Kidney (tissue), 14 donors: ENCODE results near the gene BABAM1. TPM values are rescaled to one million over a fixed set of nuclear protein-coding genes. Genes with fewer than 3 reads are reported as not detected.

Source experiments
- DNase-seq, 5 donors: peaks; one replicate each; pipeline ENCODE4 v3.0.0-alpha.2; 2013 to 2020
- FAIRE-seq: peaks from 2 replicates; lab custom pipeline; 2012; peaks lifted over from hg19 to GRCh38; lab: Jason Lieb, UNC
- H3K27ac ChIP-seq, 2 donors: one replicate each; pipeline ENCODE4 v1.7.0; 2013; ENCODE audit warnings: low read depth in 2 of 2, low read length in 2 of 2, inconsistent platforms in 1 of 2
- H3K27me3 ChIP-seq: one replicate; pipeline ENCODE4 v1.7.1; 2013; ENCODE audit warnings: low read length, inconsistent platforms; ENCODE audit not compliant: control insufficient read depth, insufficient read depth
- H3K36me3 ChIP-seq, 3 donors: one replicate each; pipeline versions ENCODE4 v1.7.0 to v1.7.1; 2013; ENCODE audit warnings: low read length in 3 of 3, control low read depth in 1 of 3, inconsistent platforms in 1 of 3; ENCODE audit not compliant: insufficient read depth in 3 of 3, control insufficient read depth in 2 of 3
- H3K4me1 ChIP-seq, 3 donors: one replicate each; pipeline versions ENCODE4 v1.7.0 to v1.7.1; 2013; ENCODE audit warnings: low read length in 3 of 3, inconsistent platforms in 1 of 3, low read depth in 1 of 3; ENCODE audit not compliant: control insufficient read depth in 2 of 3, insufficient read depth in 2 of 3
- H3K4me3 ChIP-seq, 3 donors: one replicate each; pipeline versions ENCODE4 v1.7.0 to v1.8.1; 2013; ENCODE audit warnings: low read length in 3 of 3, control low read depth in 1 of 3, inconsistent platforms in 1 of 3
- H3K9ac ChIP-seq, 3 donors: one replicate each; pipeline versions ENCODE4 v1.7.0 to v1.7.1; 2013; ENCODE audit warnings: low read length in 3 of 3, control low read depth in 1 of 3, inconsistent platforms in 1 of 3
- H3K9me3 ChIP-seq, 3 donors: one replicate each; pipeline versions ENCODE4 v1.7.0 to v1.7.1; 2013; ENCODE audit warnings: low read length in 3 of 3, control low read depth in 1 of 3, inconsistent platforms in 1 of 3; ENCODE audit not compliant: control insufficient read depth in 2 of 3, insufficient read depth in 1 of 3
- CTCF ChIP-seq: IDR thresholded peaks from 3 replicates; pipeline ENCODE4 v1.5.1; 2012; ENCODE audit warnings: mild to moderate bottlenecking, moderate library complexity, borderline replicate concordance; ENCODE audit not compliant: insufficient read depth; ENCODE audit errors: extremely low read depth
- intact Hi-C: fragments of 100-400 bp; cut with DNase I; formaldehyde crosslinking; loops from one replicate; pipeline ENCODE4 v1.11.1; 2022
- polyA plus RNA-seq: library from polyadenylated mRNA; stranded (reverse); fragments of 350-450 nt; fragmentation: Illumina TruSeq; extraction: RNeasy Lipid Tissue Mini Kit (QIAGEN cat#74804); gene quantifications from one replicate; pipeline ENCODE4 v1.2.3, GENCODE V29; 2014; ENCODE audit warnings: low read depth, low replicate concordance; ENCODE audit not compliant: insufficient read depth
- total RNA-seq: library from RNA; stranded (reverse); fragmentation: NEBNext Ultra II Directional; extraction: Animal tissue kit (Norgen Biotek cat#: 25700); gene quantifications from one replicate; pipeline ENCODE4 v1.2.1, GENCODE V29; 2021
- donor health status: control.
- donor health status: control.
- donor health status: control.
- donor health status: control.
- donor health status: control.
- donor health status: DM: yes; HTN: yes; CAD: no.
- donor health status: Normal renal cell carcinoma (clear cell type).

The BABAM1 gene
- total and polyA plus RNA-seq, 2 donors from 2014 or later = 69.4 to 105 TPM

- no peak for TF ChIP-seq CTCF
- Histone ChIP-seq H3K36me3 (peaks cover 0 to 5% (median 0%) of the 10 kb centered on the region in 3 donors), H3K4me1 (no peaks in the 10 kb centered on the region), H3K27me3 (no peaks in the 10 kb centered on the region), H3K4me3 (no peak overlapping the region), H3K27ac (no peak overlapping the region), H3K9me3 (no peaks in the 10 kb centered on the region), H3K9ac (no peak overlapping the region)
- no peak for FAIRE-seq
- DNase-seq = peak in 1 of 5 donors; percentile 51
- intact Hi-C loops = no loop called here
These were observed 56.2 kb downstream of the BABAM1 start for GRCh38 chr19:17323300-17323963.

GRCh38 chr19:17323964-17324332 lies 56.7 kb downstream of the BABAM1 start:
- Histone ChIP-seq H3K27ac (no peak overlapping the region), H3K36me3 (peaks cover 0 to 5% (median 0%) of the 10 kb centered on the region in 3 donors), H3K4me1 (no peaks in the 10 kb centered on the region), H3K9me3 (no peaks in the 10 kb centered on the region), H3K27me3 (no peaks in the 10 kb centered on the region), H3K9ac (no peak overlapping the region), H3K4me3 (no peak overlapping the region)
- no peak for FAIRE-seq
- peak in 1 of 5 donors; percentile 65 for DNase-seq
- intact Hi-C loops = no loop called here
- TF ChIP-seq CTCF = no peak

- H3K4me3 ChIP-seq = no peak overlapping the region
- TF ChIP-seq CTCF = no peak
- no peak overlapping the region for H3K9ac ChIP-seq
- DNase-seq (no peak), FAIRE-seq (no peak)
- peaks cover 0 to 5% (median 0%) of the 10 kb centered on the region in 3 donors for H3K36me3 ChIP-seq
- no peak overlapping the region for H3K27ac ChIP-seq
- intact Hi-C loops = no loop called here
- H3K9me3 ChIP-seq = no peaks in the 10 kb centered on the region
- no peaks in the 10 kb centered on the region for H3K4me1 ChIP-seq
- H3K27me3 ChIP-seq = no peaks in the 10 kb centered on the region
These were observed 57.3 kb downstream of the BABAM1 start for GRCh38 chr19:17324357-17325114.
